ENCODE measurements around the gene FZD7. TPM values are rescaled to one million over a fixed set of nuclear protein-coding genes. Genes with fewer than 3 reads are reported as not detected.

FZD7 gene
- total RNA-seq, 1 experiment from 2014 or later, result 14.6 TPM

DNA sequence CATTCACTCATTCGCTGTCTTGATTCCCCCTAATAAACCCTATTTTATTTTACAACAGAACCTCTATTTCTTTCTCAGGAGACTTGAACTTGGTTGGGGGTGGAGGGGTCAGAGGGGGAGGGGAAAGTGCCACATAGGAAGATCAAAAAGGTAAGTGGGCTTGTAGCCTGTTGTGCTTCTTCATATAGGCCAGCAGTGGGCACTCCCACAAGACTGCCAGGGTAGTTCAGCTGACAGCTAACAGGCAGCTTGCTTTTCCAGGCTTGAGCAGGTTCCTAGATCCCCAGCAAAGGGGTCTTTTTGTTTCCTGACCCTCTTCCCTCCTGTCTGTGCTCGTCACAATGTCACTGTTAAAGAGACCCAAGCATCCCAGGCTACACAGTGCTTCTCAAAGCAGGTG, 38.6 kb downstream of the FZD7 start:
- Histone ChIP-seq H3K4me3 (replicated peaks in 1 of 2; ENCODE audit: low read depth in 1 of 2, low read length in 2 of 2) (no peak overlapping the region), H3K9ac (ENCODE audit: low read length) (no peak overlapping the region), H3K9me3 (ENCODE audit: control insufficient read depth in 1 of 2, insufficient read depth in 1 of 2, low read depth in 1 of 2, low read length in 2 of 2) (no peaks in the 10 kb centered on the region), H3K4me1 (ENCODE audit: control insufficient read depth in 1 of 2, insufficient read depth in 2 of 2, low read length in 2 of 2) (no peaks in the 10 kb centered on the region), H3K27ac (ENCODE audit: low read depth, low read length) (no peak overlapping the region), H3K27me3 (ENCODE audit: insufficient read depth, low read length) (no peaks in the 10 kb centered on the region), H4K20me1 (ENCODE audit: insufficient read depth) (no peaks in the 10 kb centered on the region), H3K36me3 (ENCODE audit: control insufficient read depth in 1 of 2, insufficient read depth in 2 of 2, low read length in 2 of 2) (no peaks in the 10 kb centered on the region), H3K9me2 (ENCODE audit: insufficient read depth) (no peaks in the 10 kb centered on the region), H3K4me2 (ENCODE audit: low read length) (no peak overlapping the region), H3K79me2 (ENCODE audit: insufficient read depth, low read length) (no peaks in the 10 kb centered on the region), H2AFZ (ENCODE audit: low read depth, low read length, poor library complexity, severe bottlenecking) (no peak overlapping the region)
- POLR2A ChIA-PET, result no interaction called here
- intact Hi-C loops (cut with micrococcal nuclease), result no loop called here
- TF ChIP-seq, protein P1, sequence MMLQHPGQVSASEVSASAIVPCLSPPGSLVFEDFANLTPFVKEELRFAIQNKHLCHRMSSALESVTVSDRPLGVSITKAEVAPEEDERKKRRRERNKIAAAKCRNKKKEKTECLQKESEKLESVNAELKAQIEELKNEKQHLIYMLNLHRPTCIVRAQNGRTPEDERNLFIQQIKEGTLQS (IDR thresholded peaks at IDR 0.05), result no peak
- TF ChIP-seq TCF7L2 (IDR thresholded peaks at IDR 0.05; ENCODE audit: borderline replicate concordance, extremely low read depth, insufficient read depth, insufficient read length) (peak; percentile 22), EZH2phosphoT487 (IDR thresholded peaks at IDR 0.05; ENCODE audit: borderline replicate concordance) (no peak), EGR1 (IDR thresholded peaks at IDR 0.05; ENCODE audit: low read depth) (no peak), RAD21 (IDR thresholded peaks at IDR 0.05; ENCODE audit: low read depth) (no peak), POLR2AphosphoS5 (IDR thresholded peaks at IDR 0.05; ENCODE audit: low read depth, low read length) (no peak), EZH2 (IDR thresholded peaks at IDR 0.05) (no peak), FOSL1 (IDR thresholded peaks at IDR 0.05; ENCODE audit: low read depth) (no peak), CBX3 (IDR thresholded peaks at IDR 0.05; ENCODE audit: low read depth) (no peak), SIN3A (IDR thresholded peaks at IDR 0.05; ENCODE audit: low read depth) (no peak), SP1 (IDR thresholded peaks at IDR 0.05; ENCODE audit: low read depth) (no peak), JUND (IDR thresholded peaks at IDR 0.05) (no peak)
- TF ChIP-seq, protein P2, sequence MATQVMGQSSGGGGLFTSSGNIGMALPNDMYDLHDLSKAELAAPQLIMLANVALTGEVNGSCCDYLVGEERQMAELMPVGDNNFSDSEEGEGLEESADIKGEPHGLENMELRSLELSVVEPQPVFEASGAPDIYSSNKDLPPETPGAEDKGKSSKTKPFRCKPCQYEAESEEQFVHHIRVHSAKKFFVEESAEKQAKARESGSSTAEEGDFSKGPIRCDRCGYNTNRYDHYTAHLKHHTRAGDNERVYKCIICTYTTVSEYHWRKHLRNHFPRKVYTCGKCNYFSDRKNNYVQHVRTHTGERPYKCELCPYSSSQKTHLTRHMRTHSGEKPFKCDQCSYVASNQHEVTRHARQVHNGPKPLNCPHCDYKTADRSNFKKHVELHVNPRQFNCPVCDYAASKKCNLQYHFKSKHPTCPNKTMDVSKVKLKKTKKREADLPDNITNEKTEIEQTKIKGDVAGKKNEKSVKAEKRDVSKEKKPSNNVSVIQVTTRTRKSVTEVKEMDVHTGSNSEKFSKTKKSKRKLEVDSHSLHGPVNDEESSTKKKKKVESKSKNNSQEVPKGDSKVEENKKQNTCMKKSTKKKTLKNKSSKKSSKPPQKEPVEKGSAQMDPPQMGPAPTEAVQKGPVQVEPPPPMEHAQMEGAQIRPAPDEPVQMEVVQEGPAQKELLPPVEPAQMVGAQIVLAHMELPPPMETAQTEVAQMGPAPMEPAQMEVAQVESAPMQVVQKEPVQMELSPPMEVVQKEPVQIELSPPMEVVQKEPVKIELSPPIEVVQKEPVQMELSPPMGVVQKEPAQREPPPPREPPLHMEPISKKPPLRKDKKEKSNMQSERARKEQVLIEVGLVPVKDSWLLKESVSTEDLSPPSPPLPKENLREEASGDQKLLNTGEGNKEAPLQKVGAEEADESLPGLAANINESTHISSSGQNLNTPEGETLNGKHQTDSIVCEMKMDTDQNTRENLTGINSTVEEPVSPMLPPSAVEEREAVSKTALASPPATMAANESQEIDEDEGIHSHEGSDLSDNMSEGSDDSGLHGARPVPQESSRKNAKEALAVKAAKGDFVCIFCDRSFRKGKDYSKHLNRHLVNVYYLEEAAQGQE (IDR thresholded peaks at IDR 0.05; ENCODE audit: low read depth), result no peak
- TF ChIP-seq, protein P3, sequence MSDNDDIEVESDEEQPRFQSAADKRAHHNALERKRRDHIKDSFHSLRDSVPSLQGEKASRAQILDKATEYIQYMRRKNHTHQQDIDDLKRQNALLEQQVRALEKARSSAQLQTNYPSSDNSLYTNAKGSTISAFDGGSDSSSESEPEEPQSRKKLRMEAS (IDR thresholded peaks at IDR 0.05), result no peak
- TF ChIP-seq, protein P4, sequence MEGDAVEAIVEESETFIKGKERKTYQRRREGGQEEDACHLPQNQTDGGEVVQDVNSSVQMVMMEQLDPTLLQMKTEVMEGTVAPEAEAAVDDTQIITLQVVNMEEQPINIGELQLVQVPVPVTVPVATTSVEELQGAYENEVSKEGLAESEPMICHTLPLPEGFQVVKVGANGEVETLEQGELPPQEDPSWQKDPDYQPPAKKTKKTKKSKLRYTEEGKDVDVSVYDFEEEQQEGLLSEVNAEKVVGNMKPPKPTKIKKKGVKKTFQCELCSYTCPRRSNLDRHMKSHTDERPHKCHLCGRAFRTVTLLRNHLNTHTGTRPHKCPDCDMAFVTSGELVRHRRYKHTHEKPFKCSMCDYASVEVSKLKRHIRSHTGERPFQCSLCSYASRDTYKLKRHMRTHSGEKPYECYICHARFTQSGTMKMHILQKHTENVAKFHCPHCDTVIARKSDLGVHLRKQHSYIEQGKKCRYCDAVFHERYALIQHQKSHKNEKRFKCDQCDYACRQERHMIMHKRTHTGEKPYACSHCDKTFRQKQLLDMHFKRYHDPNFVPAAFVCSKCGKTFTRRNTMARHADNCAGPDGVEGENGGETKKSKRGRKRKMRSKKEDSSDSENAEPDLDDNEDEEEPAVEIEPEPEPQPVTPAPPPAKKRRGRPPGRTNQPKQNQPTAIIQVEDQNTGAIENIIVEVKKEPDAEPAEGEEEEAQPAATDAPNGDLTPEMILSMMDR (IDR thresholded peaks at IDR 0.05 in 2 of 3, conservative IDR thresholded peaks at IDR 0.05 in 1 of 3; ENCODE audit: borderline replicate concordance in 1 of 3, insufficient read depth in 1 of 3, low read depth in 2 of 3, low read length in 2 of 3), result peak; percentile 5 to 47 (median 35); a peak in 4 of 6 replicates
- RAD21 ChIA-PET (ENCODE audit: low non-redundant PET in 1 of 2, low total read pairs in 2 of 2, uncharacterized antibody in 2 of 2, unreplicated experiment in 2 of 2), result no interaction called here
- ATAC-seq, result peak; percentile 67
- DNase-seq (ENCODE audit: low read depth, low spot score), result no peak
- CTCF ChIA-PET, result interaction anchor here (0.6 to 1.4 kb wide), 2 partner anchors 8 to 107 kb away, joined by 3 to 5 read pairs; no protein-coding TSS in a partner anchor
- no TSS peak for BruUV-seq (replicated peaks)

Data from HCT116 (cell line).